Measurements from ENCODE around the gene FAM200B. TPM values are rescaled to one million over a fixed set of nuclear protein-coding genes. Genes with fewer than 3 reads are reported as not detected.
A peak's percentile ranks its signal among the peaks of the same experiment; 100 is the strongest.

FAM200B gene
- total and polyA plus RNA-seq, 2 of the 4 experiments (the other 2 are of a cell fraction) = 16.7 to 18.5 TPM

- TF ChIP-seq ELK1 (IDR thresholded peaks at IDR 0.05; ENCODE audit: borderline replicate concordance, low read depth, low read length) (no peak), CHD1 (IDR thresholded peaks at IDR 0.05; ENCODE audit: low read depth, low read length) (no peak), RCOR1 (IDR thresholded peaks at IDR 0.05; ENCODE audit: insufficient replicate concordance, low read length) (no peak), CEBPB (IDR thresholded peaks at IDR 0.05; ENCODE audit: low read depth, low read length) (no peak), MAZ (IDR thresholded peaks at IDR 0.05; ENCODE audit: borderline replicate concordance, low read depth, low read length) (peak; percentile 76; the same call in 1 of the 2 replicates)
Measured at GRCh38 chr4:15681372-15682241, at the start of gene FAM200B (continued).

Measured in IMR-90 (cell line).